OCI-LY3 (cell line): Measurements from ENCODE around the gene PAX2.

Experiments
- EZH2phosphoT487 ChIP-seq: fragments of 200-600 bp; shearing (Covaris generic); IDR thresholded peaks from 2 replicates; pipeline ENCODE4 v1.6.1; 2018; ENCODE audit warnings: antibody characterized with exemption, mixed run types, low read depth
- TF ChIP-seq, protein P1 (sequence below): fragments of 200-600, 300-600 bp; sonication (generic); IDR thresholded peaks from 2 replicates; pipeline ENCODE4 v1.5.1; 2014; ENCODE audit warnings: antibody characterized with exemption, low read length, low read depth

- TF ChIP-seq, protein P1, sequence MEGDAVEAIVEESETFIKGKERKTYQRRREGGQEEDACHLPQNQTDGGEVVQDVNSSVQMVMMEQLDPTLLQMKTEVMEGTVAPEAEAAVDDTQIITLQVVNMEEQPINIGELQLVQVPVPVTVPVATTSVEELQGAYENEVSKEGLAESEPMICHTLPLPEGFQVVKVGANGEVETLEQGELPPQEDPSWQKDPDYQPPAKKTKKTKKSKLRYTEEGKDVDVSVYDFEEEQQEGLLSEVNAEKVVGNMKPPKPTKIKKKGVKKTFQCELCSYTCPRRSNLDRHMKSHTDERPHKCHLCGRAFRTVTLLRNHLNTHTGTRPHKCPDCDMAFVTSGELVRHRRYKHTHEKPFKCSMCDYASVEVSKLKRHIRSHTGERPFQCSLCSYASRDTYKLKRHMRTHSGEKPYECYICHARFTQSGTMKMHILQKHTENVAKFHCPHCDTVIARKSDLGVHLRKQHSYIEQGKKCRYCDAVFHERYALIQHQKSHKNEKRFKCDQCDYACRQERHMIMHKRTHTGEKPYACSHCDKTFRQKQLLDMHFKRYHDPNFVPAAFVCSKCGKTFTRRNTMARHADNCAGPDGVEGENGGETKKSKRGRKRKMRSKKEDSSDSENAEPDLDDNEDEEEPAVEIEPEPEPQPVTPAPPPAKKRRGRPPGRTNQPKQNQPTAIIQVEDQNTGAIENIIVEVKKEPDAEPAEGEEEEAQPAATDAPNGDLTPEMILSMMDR: no peak
- no peak for TF ChIP-seq EZH2phosphoT487
Observed at GRCh38 chr10:100740476-100741377, 4.7 kb upstream of the PAX2 start.
